OCI-LY7 (cell line): ENCODE results near the gene GDA.

Experiments
- EZH2phosphoT487 ChIP-seq: fragments of 200-600 bp; sonication (generic); IDR thresholded peaks from 2 replicates; pipeline ENCODE4 v1.6.1; 2018; ENCODE audit warnings: low read depth, borderline replicate concordance, mild to moderate bottlenecking, mixed run types, antibody characterized with exemption, low read length, moderate library complexity, mixed read lengths
- TF ChIP-seq, protein P1 (sequence below): fragments of 200-600 bp; sonication (generic); conservative IDR thresholded peaks from 2 replicates; pipeline ENCODE4 v1.5.1; 2014; ENCODE audit warnings: mild to moderate bottlenecking, antibody characterized with exemption, low read length, moderate library complexity, mixed read lengths

- TF ChIP-seq, protein P1, sequence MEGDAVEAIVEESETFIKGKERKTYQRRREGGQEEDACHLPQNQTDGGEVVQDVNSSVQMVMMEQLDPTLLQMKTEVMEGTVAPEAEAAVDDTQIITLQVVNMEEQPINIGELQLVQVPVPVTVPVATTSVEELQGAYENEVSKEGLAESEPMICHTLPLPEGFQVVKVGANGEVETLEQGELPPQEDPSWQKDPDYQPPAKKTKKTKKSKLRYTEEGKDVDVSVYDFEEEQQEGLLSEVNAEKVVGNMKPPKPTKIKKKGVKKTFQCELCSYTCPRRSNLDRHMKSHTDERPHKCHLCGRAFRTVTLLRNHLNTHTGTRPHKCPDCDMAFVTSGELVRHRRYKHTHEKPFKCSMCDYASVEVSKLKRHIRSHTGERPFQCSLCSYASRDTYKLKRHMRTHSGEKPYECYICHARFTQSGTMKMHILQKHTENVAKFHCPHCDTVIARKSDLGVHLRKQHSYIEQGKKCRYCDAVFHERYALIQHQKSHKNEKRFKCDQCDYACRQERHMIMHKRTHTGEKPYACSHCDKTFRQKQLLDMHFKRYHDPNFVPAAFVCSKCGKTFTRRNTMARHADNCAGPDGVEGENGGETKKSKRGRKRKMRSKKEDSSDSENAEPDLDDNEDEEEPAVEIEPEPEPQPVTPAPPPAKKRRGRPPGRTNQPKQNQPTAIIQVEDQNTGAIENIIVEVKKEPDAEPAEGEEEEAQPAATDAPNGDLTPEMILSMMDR = no peak
- no peak for TF ChIP-seq EZH2phosphoT487
Observed at GRCh38 chr9:72204062-72204461, 54.8 kb downstream of the GDA start.
